Skeletal muscle satellite cell (primary cell): ENCODE measurements around the gene HLA-B.
"Not testable (repeated sequence)": the region's sequence is repeated elsewhere in the genome, so short reads cannot be mapped to it uniquely, and the experiment has no call there.

ENCODE experiments used
- H3K27me3 ChIP-seq: 2 replicates; pipeline ENCODE4 v1.7.0; 2013; ENCODE audit warnings: low read length; ENCODE audit not compliant: control insufficient read depth, insufficient read depth
- H3K36me3 ChIP-seq: 2 replicates; pipeline ENCODE4 v1.7.0; 2013; ENCODE audit warnings: mild to moderate bottlenecking, control low read depth, low read length; ENCODE audit not compliant: insufficient read depth
- H3K4me1 ChIP-seq: 2 replicates; pipeline ENCODE4 v1.7.0; 2013; ENCODE audit warnings: low read length; ENCODE audit not compliant: control insufficient read depth, insufficient read depth
- H3K4me2 ChIP-seq: 2 replicates; pipeline ENCODE4 v1.7.0; 2013; ENCODE audit warnings: mild to moderate bottlenecking, low read length
- H3K4me3 ChIP-seq: 2 replicates; pipeline ENCODE4 v1.7.0; 2013; ENCODE audit warnings: low read length
- H3K9ac ChIP-seq: 2 replicates; pipeline ENCODE4 v1.7.0; 2013; ENCODE audit warnings: mild to moderate bottlenecking, low read depth, low read length, moderate library complexity
- H3K9me3 ChIP-seq: replicated peaks from 2 replicates; pipeline ENCODE4 v1.7.0; 2013; ENCODE audit warnings: mild to moderate bottlenecking, control low read depth, low read length

HLA-B gene

DNA sequence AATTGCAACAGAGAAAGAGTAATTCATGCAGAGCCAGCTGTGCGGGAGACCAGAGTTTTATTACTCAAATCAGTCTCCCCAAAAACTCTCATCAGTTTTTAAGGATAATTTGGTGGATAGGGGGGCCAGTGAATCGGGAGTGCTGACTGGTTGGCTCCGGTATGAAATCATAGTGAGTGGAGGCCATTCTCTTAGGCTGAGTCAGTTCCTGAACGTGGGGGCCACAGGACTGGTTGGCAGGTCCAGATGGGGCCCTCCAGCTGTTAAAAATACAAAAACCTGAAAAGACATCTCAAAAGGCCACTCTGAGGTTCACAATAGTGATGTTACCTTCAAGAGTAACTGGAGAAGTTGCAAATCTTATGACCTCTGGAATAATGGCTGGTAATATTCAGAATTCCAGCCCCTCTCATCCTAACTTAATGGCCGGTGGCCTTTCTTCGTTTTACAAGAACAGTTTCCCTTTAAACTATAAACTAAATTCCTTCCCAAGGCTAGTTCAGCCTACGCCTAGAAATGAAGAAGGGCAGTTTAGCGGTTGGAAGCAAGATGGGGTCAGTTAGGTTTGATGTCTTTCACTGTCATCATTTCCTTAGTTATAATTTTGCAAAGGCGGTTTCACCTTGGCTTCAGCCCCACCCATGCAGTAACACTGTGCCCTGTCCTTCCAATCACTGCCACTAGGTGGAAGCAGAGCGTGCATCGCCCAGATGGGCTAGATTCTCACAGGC lies 39.6 kb upstream of the HLA-B start:
- no peaks in the 10 kb centered on the region for H3K36me3 ChIP-seq
- H3K4me2 ChIP-seq: peak overlapping the region; percentile 64
- H3K9me3 ChIP-seq: no peaks in the 10 kb centered on the region
- H3K9ac ChIP-seq: no peak overlapping the region
- peak overlapping the region; percentile 22 for H3K4me3 ChIP-seq
- H3K4me1 ChIP-seq: peaks cover 13% of the 10 kb centered on the region
- no peaks in the 10 kb centered on the region for H3K27me3 ChIP-seq

- Histone ChIP-seq H3K4me2 (no peak overlapping the region), H3K27me3 (no peaks in the 10 kb centered on the region), H3K9me3 (no peaks in the 10 kb centered on the region), H3K4me3 (no peak overlapping the region), H3K36me3 (no peaks in the 10 kb centered on the region), H3K4me1 (peaks cover 13% of the 10 kb centered on the region), H3K9ac (no peak overlapping the region)
Measured at GRCh38 chr6:31395832-31396231, 38.9 kb upstream of the HLA-B start.

DNA sequence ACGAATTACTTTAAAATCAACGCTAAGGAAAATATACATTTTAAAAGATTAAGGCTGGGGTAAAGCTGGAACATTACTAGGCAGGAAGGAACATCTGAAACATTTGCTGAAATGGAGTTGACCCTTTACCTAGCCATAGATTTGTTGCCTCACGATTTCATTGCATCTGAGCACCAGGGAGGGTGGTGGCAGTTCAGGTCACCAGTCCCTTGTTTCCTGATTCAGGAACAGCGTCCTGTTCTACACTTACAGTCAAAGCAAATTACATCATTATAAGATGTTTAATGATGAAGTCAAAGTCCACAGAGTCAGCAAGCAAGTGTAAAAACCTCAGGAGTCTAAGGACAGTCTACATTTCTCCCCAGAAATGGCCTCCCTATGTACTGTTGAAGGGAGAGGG lies 37.4 kb upstream of the HLA-B start:
- Histone ChIP-seq H3K4me3 (no peak overlapping the region), H3K36me3 (no peaks in the 10 kb centered on the region), H3K4me1 (peaks cover 13% of the 10 kb centered on the region), H3K9ac (no peak overlapping the region), H3K9me3 (no peaks in the 10 kb centered on the region), H3K27me3 (no peaks in the 10 kb centered on the region), H3K4me2 (no peak overlapping the region)

GRCh38 chr6:31393932-31394331 lies 37.0 kb upstream of the HLA-B start:
- Histone ChIP-seq H3K27me3 (no peaks in the 10 kb centered on the region), H3K4me3 (no peak overlapping the region), H3K4me2 (no peak overlapping the region), H3K36me3 (no peaks in the 10 kb centered on the region), H3K4me1 (peaks cover 11% of the 10 kb centered on the region), H3K9ac (no peak overlapping the region), H3K9me3 (no peaks in the 10 kb centered on the region)

GRCh38 chr6:31389802-31390132 lies 32.8 kb upstream of the HLA-B start:
- not testable (repeated sequence) for H3K9ac ChIP-seq, H3K36me3 ChIP-seq, H3K27me3 ChIP-seq, H3K4me3 ChIP-seq, H3K4me2 ChIP-seq, H3K9me3 ChIP-seq, H3K4me1 ChIP-seq

DNA sequence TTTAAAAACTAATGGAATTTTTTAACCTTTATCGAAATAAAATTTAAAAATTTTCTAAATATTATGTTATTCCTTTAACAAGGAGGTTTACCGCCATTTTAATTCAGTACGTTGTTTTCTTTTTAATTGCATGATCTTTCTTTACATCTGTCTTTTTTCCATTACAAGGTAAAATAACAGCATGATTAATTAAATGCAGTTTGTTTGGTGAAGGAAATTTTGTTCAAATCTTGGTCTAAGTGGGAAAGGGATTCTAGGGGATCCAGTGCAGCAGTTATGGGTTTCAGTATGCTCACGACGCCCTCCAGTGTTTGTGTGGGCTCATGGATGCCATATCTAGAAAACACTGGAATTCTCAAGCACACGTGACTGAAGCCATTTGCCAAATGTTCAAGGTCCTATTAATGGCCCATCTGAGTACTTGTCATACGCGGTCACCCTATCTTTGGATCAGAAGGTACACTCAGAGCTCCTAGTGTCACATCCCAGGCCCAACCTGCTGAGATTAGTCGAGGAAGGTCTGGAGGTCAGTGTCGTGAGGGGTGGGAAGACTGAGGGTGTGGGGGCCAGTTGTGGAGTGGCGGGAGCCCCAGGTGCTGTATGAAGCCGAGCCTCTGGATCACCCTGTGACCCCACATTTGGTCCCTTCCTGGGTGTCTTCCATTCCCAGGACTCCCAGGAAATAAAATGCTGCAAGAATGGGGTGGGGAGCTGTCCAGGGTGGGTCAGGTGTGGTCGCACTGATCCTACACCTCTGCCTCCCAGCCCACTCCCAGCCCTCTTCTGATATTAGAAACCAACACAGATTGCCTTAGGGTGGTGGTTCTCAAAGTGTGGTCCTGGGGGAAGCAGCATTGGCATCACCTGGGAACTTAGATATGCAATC lies 32.2 kb upstream of the HLA-B start:
- not testable (repeated sequence) for H3K36me3 ChIP-seq, H3K4me3 ChIP-seq, H3K9ac ChIP-seq, H3K4me1 ChIP-seq, H3K9me3 ChIP-seq, H3K27me3 ChIP-seq, H3K4me2 ChIP-seq

DNA sequence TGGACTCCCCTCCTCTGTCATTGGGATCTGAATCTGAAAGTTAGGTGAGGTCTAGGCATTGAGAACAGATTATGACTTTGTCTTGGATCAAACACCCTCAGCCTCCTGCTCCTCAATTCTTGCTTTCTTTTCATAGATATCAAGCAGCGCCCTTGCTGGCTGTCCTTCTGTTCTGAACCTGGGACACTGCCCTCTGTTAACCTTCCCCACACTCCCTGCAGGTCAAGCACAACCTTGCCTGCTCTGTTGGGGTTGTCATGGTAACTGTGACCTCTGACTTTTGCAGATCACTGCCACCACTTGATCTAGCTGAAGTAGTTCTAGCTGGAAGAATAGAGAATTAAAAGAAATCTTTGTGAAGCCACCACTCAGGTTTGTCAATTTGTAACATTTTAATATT lies 30.0 kb upstream of the HLA-B start:
- no peak overlapping the region for H3K9ac ChIP-seq
- H3K4me2 ChIP-seq: no peak overlapping the region
- no peaks in the 10 kb centered on the region for H3K4me1 ChIP-seq
- H3K9me3 ChIP-seq: no peaks in the 10 kb centered on the region
- H3K4me3 ChIP-seq: no peak overlapping the region
- H3K36me3 ChIP-seq: no peaks in the 10 kb centered on the region
- H3K27me3 ChIP-seq: peaks cover 7% of the 10 kb centered on the region

GRCh38 chr6:31386099-31386498 lies 29.1 kb upstream of the HLA-B start:
- Histone ChIP-seq H3K27me3 (peaks cover 15% of the 10 kb centered on the region), H3K4me2 (no peak overlapping the region), H3K9ac (no peak overlapping the region), H3K4me1 (no peaks in the 10 kb centered on the region), H3K9me3 (no peaks in the 10 kb centered on the region), H3K4me3 (no peak overlapping the region), H3K36me3 (no peaks in the 10 kb centered on the region)

DNA sequence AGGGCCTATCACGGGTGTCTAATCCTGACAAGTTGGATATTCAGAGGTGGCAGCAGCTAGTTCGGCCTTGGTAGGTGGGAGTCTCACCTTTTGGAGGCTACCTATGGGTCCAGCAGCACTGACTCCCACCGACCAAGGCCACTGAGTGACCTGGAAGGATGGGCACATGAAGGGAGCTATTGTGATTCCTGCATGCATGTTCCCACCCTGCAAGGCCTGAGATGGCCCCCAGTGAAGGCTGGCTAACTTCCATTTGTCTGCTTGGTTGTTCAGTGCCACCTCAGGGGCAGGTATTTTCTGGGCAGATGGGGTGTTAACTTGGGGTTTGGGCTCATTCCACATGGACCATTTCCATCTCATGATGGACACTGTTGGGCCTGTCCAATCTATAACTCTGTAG lies 28.1 kb upstream of the HLA-B start:
- Histone ChIP-seq H3K4me2 (no peak overlapping the region), H3K4me3 (no peak overlapping the region), H3K4me1 (no peaks in the 10 kb centered on the region), H3K9ac (no peak overlapping the region), H3K9me3 (no peaks in the 10 kb centered on the region), H3K36me3 (no peaks in the 10 kb centered on the region), H3K27me3 (peaks cover 25% of the 10 kb centered on the region)

GRCh38 chr6:31383149-31383548 lies 26.2 kb upstream of the HLA-B start:
- Histone ChIP-seq H3K4me1 (no peaks in the 10 kb centered on the region), H3K27me3 (peaks cover 43% of the 10 kb centered on the region), H3K9me3 (no peaks in the 10 kb centered on the region), H3K4me2 (no peak overlapping the region), H3K4me3 (no peak overlapping the region), H3K9ac (no peak overlapping the region), H3K36me3 (no peaks in the 10 kb centered on the region)

- Histone ChIP-seq H3K27me3 (peaks cover 57% of the 10 kb centered on the region), H3K9ac (no peak overlapping the region), H3K36me3 (no peaks in the 10 kb centered on the region)
Measured at GRCh38 chr6:31381666-31382065, 24.7 kb upstream of the HLA-B start.

GRCh38 chr6:31379850-31380249 lies 22.9 kb upstream of the HLA-B start:
- Histone ChIP-seq H3K4me1 (no peaks in the 10 kb centered on the region), H3K9me3 (no peaks in the 10 kb centered on the region), H3K4me2 (no peak overlapping the region), H3K4me3 (no peak overlapping the region), H3K9ac (no peak overlapping the region), H3K36me3 (no peaks in the 10 kb centered on the region), H3K27me3 (peaks cover 61% of the 10 kb centered on the region)

More at GRCh38 chr6:31381666-31382065, 24.7 kb upstream of the HLA-B start:
- no peak overlapping the region for H3K4me3 ChIP-seq
- no peaks in the 10 kb centered on the region for H3K9me3 ChIP-seq
- H3K4me1 ChIP-seq: no peaks in the 10 kb centered on the region
- no peak overlapping the region for H3K4me2 ChIP-seq
